RPMI8226 (cell line): Measurements from ENCODE around the gene HLA-DOA.

Experiments
- DNase-seq: peaks from one replicate; pipeline ENCODE4 v3.0.0-alpha.2; 2015

The HLA-DOA gene

GRCh38 chr6:33015798-33016197 is 6.4 kb upstream of the HLA-DOA start:
- DNase-seq, result no peak

DNA sequence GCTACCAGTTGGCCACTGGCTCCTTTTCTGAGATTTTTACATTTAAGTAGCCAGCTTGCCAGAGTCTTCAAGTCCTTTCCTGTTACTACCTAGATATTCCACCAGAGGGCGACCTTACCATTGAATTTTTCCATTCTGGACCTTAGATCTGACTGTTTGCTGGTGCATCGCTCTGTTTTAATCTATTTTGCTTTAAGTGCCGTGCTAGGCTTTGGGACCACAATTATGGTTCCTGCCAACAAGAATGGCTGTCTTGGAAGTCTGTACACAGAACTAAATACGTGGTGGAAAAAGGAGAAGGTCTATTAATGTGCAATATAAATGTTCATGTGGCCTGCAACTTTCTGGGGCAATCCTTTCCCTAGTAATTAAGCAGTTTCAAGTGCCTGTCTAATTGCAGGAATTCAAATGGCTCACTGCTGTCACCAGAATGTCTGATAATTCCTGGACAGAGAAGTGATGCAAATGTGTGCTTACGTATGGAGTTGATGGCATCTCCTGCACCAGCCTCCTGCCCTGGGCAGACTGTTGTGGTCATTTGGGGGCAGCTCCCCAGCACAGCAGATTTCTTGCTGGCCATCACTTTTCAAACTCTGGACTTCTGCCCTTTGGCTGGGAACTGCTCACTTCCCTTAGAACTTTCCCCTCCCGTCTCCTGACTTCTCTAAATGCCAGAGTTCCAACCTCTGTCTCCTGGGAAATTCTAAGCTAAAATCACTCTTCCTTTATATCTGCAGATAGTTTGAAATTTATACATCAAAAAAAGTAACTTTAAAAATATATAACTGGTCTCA is 5.6 kb upstream of the HLA-DOA start:
- peak; percentile 77 for DNase-seq

DNA sequence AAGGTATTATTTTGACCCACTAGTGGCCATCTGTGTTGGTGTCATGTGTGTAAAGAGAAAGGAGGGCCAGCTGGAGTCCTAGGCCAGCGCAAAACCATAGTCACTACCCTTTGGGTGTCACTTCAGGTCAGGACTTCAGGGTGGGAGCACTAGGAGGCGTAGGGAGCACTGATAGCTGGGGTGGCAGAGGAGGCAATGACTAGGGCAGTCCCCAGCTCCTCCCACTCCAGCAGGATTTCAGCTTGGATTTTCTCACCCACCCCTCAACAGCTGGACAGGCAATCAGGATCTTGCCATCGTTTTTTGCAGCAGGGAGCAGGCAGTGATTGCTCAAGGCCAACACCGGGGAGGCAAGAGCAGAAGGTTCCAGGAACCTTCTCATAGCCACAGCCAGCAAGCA is 4.2 kb upstream of the HLA-DOA start:
- DNase-seq, result no peak

DNA sequence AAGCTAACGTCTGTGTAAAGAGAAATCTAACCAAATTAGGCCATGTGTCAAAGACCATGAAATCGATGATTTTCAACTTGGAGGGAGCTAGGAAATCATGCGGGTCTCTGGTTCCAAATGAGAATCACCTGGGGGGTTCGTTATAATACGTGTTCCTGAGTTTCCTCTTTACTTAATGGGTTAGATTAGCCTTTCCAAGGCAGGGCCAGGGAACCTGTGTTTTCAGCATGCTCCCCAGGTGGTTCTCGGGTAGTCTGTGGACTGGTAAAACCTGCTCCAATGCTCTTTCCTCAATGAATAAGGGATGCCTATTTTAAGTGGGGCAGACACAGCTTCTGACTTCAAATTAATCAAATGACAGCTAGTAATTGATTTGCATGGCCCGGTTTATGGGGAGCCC is 965 bp upstream of the HLA-DOA start:
- DNase-seq, result no peak

DNA sequence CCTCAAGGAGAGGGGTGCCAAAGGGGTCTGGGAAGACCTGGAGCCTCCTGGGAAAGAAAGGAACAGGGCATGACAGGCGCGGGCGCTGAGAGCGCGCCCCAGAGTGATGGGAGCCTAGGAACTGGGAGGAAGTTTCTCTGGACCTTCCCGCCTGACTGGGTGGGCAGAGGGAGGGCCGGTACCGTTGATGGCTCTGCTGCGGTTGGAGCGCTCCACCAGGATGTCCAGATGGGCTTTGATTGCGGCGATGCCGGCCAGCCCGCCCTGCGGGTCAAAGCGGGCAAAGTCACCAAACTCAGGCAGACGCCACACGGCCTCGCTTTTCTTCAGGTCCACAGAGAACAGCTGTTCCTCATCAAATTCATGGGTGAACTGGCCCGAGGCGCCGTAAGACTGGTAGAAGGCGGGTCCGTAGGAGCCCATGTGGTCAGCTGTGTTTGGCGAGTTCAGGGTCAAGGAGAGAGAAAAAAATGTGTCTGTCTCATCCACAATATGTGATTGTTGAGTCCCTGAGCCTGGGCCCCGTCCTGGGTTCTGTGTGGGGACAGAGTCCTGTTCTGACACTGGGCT is 1.5 kb downstream of the HLA-DOA start:
- no peak for DNase-seq

- DNase-seq, result no peak
These were observed 4.5 kb downstream of the HLA-DOA start for GRCh38 chr6:33004940-33005339.

DNA sequence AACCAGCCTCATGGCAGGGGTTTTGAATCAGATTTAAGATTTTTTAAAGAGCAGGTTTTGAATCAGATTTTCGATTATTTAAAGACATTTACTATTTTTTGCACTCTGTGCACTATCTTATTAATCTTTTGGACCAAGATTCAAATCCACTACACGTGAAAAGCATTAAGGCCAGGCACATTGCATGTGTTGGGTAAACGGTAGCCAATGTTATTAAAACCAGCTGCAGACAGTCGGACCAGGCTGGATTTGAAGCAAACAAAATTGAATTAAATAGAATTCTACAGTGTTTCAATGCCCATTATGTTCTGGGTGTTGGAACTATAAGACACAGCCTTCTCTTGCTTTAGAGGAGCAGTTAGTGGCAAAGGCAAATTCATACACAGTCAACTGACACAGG is 7.7 kb downstream of the HLA-DOA start:
- no peak for DNase-seq

GRCh38 chr6:33000055-33000454 is 9.3 kb downstream of the HLA-DOA start:
- peak; percentile 75 for DNase-seq

GRCh38 chr6:32995448-32995847 is 13.9 kb downstream of the HLA-DOA start:
- DNase-seq, result no peak

GRCh38 chr6:32993363-32993973 is 15.9 kb downstream of the HLA-DOA start:
- DNase-seq, result no peak

DNA sequence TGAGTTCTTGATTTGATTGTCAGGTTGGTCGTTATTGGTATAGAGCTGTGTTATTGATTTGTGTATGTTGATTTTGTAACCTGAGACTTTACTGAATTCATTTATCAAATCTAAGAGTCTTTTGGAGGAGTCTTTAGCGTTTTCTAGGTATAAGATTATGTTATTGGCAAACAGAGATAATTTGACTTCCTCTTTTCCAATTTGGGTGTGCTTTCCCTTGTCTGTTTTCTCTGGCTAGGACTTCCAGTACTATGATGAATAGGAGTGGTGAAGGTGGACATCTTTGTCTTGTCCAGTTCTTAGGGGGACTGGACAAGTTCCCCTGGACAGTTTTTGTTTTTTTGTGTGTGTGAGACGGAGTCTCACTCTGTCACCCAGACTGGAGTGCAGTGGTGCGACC is 17.4 kb downstream of the HLA-DOA start:
- no peak for DNase-seq

DNA sequence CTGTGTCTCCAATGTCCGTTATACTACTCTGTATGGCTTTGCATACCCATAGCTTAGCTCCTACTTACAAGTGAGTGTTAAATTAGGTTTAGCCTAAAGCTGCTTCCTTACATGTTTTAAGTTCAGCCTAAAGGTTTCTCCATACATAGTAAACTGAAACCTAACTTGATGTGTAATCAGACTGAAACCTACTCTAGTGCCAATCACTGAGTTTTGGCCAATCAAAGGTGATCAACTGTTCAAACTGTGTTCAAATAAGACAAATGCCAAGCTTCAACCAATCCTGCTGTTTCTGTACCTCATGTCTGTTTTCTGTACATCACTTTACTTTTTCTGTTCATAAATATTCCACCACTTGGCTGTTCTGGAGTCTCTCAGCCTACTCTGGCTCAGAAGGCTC is 20.0 kb downstream of the HLA-DOA start:
- DNase-seq, result no peak

DNA sequence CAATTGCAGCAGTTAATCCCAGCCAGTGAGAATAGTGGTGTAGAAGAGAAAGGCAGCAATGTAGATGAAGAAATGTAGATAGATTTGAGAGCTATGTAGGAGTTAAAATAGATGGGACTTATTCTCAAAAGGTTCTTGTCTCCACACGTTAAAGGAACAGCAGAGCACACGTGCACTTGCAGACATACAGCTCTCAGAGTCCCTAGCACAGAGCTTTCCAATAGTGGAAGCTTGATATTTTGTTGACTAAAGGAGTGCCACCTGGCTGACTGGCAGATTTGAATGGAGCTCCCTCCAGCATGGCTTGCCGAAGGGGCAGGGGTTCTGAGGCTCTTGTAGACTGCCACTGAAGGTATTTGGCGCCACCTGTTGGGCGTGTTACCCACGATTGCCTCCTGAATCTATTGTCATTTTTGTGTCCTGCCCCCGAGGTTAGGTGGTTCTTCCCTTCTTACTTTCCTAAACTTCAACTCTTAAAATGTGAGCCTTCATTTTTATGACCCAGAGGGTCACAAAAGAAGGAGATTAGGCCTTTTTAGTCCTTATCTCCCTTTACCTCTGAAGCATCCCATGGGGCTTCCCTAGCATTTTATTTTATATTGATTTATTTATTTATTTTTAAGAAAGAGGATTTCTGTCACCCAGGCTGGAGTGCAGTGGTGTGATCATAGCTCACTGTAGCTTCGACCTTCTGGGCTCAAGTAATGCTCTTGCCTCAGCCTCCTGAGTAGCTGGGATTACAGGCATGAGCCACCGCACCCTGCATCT is 24.6 kb downstream of the HLA-DOA start:
- DNase-seq, result peak; percentile 94

DNA sequence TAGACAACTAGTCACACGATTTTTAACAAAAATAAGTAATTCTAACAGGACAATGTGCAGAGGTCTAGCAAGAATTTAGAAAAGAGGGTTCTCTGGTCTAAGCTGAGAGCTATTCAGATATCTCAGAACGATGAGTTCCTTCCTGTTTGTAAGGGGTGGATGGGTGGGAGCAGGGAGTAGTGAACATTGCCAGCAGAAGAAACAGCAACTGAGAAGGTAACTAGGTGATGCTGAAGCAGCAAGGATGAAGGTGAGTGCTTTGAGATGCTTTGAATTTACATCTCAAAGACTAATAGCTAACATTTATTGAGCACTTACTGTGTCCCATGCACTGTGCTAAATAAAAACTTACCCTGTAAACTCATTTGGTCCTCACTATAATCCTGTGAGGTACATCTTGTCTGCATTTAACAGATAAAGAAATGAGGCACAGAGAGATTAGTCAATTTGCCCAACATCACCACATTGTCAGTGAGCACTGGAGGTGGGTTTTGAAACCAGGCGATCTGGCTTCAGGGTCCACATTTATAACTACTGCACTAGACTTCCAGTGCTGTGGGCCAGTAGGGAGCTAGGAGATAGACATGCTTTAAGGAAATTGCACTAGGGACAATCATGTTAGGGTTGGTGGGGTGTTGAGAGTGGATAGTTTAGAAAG is 25.3 kb downstream of the HLA-DOA start:
- DNase-seq, result no peak

DNA sequence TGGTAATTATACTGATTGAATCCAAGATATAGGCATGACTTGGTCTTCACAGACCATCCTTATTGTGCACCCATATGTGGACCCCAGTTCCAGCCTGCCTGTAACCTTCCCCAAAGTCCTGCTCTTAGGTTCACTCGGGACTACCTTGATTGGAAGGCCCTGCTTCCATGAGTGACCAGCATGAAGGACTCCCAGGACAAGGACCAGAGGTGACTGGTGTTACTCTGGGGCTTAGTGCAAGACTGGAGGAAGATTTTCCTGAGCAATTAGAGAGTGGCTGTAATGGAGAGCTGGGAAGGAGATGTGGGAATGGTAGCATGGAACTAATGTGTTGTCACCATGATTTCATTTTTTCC is 25.9 kb downstream of the HLA-DOA start:
- DNase-seq, result no peak

GRCh38 chr6:32982702-32983492 is 26.5 kb downstream of the HLA-DOA start:
- no peak for DNase-seq

DNA sequence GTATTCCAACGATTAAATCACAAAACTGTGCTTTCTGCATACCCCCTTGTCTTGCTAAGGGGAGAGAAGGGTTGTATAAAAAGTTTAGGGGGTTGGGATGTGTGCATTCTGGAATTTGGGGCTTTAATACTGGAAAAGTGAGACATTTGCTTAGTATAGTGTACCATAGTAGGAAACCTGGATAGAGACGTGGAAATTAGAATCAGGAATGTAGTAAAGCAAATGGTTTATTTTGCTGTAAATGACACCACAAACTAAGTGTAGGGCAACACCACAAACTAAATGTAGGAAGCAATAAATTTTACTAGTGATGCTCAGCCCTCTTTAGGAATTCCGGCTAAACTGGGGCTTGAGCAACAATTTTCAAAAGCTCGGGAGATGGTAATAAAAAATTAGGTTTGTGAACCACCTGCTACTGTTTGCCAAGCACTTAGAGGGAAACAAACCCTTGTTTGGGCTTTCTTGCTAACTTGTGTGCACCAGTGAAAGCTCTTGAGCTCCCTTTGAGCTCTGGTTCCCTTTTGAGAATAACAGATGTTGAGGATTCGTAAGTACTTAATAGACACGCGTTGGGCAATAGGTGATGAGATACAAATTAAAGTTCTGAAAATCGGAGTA is 27.2 kb downstream of the HLA-DOA start:
- peak; percentile 31 for DNase-seq

DNA sequence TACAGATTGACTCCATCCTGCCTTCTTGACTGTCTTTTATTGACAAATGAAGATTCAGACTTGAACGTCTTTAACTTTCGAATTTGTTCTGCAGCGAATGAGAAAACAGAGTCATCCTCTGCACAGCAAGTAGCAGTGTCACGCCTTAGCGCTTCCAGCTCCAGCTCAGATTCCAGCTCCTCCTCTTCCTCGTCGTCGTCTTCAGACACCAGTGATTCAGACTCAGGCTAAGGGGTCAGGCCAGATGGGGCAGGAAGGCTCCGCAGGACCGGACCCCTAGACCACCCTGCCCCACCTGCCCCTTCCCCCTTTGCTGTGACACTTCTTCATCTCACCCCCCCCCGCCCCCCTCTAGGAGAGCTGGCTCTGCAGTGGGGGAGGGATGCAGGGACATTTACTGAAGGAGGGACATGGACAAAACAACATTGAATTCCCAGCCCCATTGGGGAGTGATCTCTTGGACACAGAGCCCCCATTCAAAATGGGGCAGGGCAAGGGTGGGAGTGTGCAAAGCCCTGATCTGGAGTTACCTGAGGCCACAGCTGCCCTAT is 28.8 kb downstream of the HLA-DOA start:
- no peak for DNase-seq

DNA sequence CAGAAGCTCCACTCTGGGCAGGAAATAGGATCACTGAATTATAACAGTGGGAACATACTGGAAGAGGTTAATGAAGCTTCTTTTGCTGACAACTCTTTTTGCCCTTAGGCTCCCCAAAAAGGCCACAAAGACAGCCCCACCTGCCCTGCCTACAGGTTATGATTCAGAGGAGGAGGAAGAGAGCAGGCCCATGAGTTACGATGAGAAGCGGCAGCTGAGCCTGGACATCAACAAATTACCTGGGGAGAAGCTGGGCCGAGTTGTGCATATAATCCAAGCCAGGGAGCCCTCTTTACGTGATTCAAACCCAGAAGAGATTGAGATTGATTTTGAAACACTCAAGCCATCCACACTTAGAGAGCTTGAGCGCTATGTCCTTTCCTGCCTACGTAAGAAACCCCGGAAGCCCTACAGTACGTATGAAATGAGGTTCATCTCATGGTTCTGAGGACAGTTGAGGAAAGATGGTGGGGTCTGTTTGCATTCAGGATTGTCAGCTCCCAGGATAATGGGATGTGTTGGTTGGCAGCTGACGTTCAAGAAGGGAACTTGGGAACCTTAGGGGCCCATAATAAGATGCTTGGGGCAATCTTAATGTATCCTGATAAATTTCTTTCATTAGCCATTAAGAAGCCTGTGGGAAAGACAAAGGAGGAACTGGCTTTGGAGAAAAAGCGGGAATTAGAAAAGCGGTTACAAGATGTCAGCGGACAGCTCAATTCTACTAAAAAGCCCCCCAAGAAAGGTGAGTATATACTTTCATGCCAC is 29.5 kb downstream of the HLA-DOA start:
- no peak for DNase-seq

DNA sequence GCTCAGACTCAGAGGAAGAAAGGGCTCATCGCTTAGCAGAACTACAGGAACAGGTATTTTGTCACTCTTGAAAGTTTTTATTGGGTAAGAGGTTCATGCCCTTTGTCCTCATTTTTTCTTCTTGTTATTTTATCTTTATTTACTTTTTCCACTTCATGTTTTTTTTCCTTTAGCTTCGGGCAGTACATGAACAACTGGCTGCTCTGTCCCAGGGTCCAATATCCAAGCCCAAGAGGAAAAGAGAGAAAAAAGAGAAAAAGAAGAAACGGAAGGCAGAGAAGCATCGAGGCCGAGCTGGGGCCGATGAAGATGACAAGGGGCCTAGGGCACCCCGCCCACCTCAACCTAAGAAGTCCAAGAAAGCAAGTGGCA is 31.5 kb downstream of the HLA-DOA start:
- DNase-seq, result no peak
